Renal cortical epithelial cell (primary cell): ENCODE data around the gene IFT52. TPM values are rescaled to one million over a fixed set of nuclear protein-coding genes. Genes with fewer than 3 reads are reported as not detected.

Source experiments
- DNase-seq: peaks from one replicate; pipeline ENCODE4 v3.0.0-alpha.2; 2011; ENCODE audit warnings: low read depth
- total RNA-seq: library from RNA; depleted of rRNA; stranded (reverse); fragments of >200 nt; gene quantifications from 2 replicates; pipeline ENCODE4 v1.2.3, GENCODE V29; 2014

Gene IFT52
- total RNA-seq, 1 donor from 2014 or later, result 37.3 TPM

GRCh38 chr20:43690943-43691598 lies 100.3 kb downstream of the IFT52 start:
- no peak for DNase-seq

GRCh38 chr20:43691928-43692524 lies 101.3 kb downstream of the IFT52 start:
- peak; percentile 34 for DNase-seq

GRCh38 chr20:43694763-43695162 lies 104.0 kb downstream of the IFT52 start:
- no peak for DNase-seq

- no peak for DNase-seq
Observed at GRCh38 chr20:43695571-43695970, 104.8 kb downstream of the IFT52 start.

Other genes starting within 250 kb of the IFT52 start
- 59.6 and 79.9 TPM in 2 replicates for gene SRSF6, start 133.0 kb upstream of the IFT52 start, total RNA-seq
- 3.3 and 10.9 TPM in 2 replicates for gene L3MBTL1, start 83.2 kb upstream of the IFT52 start, total RNA-seq
- 13.4 and 39.4 TPM in 2 replicates for gene SGK2, start 31.9 kb upstream of the IFT52 start, total RNA-seq
- 0.80 and 14.2 TPM in 2 replicates for gene MYBL2, start 76.2 kb downstream of the IFT52 start, total RNA-seq
- not detected in 2 replicates for gene GTSF1L, start 136.1 kb downstream of the IFT52 start, total RNA-seq